GM18868 (cell line): ENCODE data around the gene HMGN3.
A peak's percentile ranks its signal among the peaks of the same experiment; 100 is the strongest.

Source experiments
- ATAC-seq: cut with Tn5 transposase; IDR thresholded peaks from one replicate; pipeline ENCODE4 v1.9.1; 2021; ENCODE audit warnings: mild to moderate bottlenecking, moderate library complexity; ENCODE audit not compliant: unreplicated experiment

Gene HMGN3

GRCh38 chr6:79233611-79234149 is 802 bp downstream of the HMGN3 start:
- peak; percentile 72 for ATAC-seq

- no peak for ATAC-seq
Observed at GRCh38 chr6:79232696-79233462, 1.6 kb downstream of the HMGN3 start.

DNA sequence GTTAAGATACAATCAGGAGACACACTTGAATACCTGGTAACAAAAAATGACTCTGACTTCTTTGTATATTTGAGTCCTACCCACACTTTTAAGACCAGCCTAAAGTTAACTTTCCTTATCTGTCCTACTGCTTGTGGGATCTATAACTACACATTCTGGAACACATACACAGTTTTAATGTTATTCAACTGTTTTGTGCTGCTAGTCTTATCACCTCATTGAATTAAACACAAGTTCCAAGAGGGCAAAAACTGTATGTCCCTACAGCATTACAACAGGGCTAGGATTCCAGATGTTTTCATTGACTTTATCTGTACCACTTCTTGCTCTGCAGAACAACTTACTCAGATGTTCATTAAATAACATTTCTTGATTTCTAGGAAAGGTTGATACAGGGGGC is 2.8 kb downstream of the HMGN3 start:
- no peak for ATAC-seq

GRCh38 chr6:79231101-79231500 is 3.4 kb downstream of the HMGN3 start:
- ATAC-seq: no peak

DNA sequence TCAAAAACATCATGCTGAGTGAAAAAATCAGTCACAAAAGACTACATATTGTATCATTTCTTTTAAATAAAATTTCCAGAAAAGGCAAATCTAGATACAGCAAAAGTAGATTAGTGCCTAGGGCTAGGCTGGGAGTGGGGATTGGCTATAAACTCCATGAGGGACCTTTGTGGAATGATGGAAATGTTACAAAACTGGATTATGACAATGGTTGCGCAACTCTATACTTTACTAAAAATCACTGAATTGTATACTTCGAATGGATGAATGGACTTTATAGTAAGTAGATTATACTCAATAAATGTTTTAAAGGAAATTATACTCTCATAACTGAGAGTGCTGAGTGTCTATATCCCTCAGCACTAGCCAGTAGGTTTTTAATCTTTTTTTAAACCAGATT is 4.3 kb downstream of the HMGN3 start:
- no peak for ATAC-seq

- ATAC-seq: no peak
Observed at GRCh38 chr6:79227445-79227844, 7.0 kb downstream of the HMGN3 start.

- ATAC-seq: no peak
Observed at GRCh38 chr6:79226660-79227059, 7.8 kb downstream of the HMGN3 start.

GRCh38 chr6:79225717-79226599 is 8.5 kb downstream of the HMGN3 start:
- ATAC-seq: no peak

DNA sequence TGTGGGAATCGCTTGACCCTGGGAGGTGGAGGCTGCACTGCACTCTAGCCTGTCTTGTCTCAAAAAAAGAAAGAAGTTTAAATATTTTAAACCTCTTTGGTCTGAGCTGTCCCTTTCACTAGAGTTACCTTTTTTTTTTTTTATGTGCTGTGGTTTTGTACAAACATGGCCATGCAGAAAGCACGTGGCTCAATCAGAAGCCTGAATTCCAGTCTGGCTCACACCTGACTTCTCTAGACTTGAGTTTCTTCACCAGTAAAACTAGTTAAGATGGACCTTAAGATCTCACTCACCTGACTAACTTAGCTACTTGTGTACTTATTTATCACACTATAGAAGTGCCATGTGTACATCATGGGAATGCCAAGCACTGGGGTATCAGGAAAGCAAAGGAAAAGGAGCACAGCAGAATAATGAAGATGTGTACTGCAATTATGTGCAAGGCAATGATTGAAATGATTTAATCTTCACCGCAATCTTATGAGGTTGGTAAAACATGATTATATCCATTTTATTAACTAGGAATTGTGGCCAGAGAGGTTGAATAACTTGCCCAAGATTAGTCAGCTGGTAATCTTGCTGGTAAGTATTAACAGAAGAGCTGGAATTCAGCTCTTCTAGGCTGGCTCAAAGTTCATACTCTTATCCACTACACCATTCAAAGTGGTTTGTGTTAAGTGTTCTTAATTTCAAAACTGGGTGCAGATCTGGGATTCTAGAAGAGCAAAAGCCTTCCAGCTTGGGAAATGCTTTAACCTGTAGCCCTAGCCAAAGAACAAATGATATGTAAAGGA is 10.7 kb downstream of the HMGN3 start:
- ATAC-seq: no peak

- no peak for ATAC-seq
Observed at GRCh38 chr6:79215213-79215824, 19.2 kb downstream of the HMGN3 start.

- no peak for ATAC-seq
Observed at GRCh38 chr6:79212859-79213258, 21.6 kb downstream of the HMGN3 start.

DNA sequence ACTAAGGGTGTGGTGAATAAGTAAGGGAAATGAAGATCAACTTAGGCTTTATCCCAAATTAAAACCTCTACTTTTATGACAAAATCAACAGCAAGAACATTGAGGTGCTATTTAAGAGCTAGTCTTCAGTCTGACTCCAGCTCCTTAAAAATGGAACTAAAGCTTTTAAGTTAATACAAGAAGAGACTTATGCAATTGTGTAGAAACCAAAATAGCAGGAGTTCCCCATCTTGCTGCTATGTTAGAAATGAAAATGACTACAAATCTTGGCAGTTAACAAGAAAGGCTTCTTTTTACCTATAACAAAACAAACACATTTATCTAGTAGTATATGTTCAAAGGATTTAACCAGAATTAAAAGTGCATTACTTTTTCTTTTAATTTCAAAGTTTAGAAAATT is 25.7 kb downstream of the HMGN3 start:
- ATAC-seq: no peak

DNA sequence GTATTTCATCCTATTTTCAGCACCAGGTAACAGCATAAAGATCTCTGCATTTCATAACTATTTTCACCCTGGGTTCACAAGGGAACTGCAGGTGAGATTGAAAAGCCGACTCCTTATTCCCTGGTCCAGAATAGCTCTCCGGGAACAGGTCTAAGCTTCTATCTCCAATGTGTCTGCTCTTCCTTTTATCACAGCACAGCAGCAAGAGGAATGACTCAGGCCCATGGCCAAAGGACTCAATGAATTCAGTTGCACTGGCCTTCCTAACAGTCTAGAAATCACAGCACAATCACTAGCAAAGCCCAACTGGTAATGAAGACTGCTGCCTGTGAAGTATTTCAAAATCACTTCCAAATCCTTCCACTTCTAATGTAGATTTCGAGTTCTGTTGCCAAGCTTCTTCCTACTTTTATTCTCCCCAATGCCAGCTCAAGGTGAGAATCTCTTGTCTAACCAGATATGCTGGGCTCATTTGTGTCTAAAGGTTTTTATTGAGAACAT is 30.7 kb downstream of the HMGN3 start:
- no peak for ATAC-seq

- no peak for ATAC-seq
Observed at GRCh38 chr6:79202556-79202955, 31.9 kb downstream of the HMGN3 start.

- ATAC-seq: no peak
Observed at GRCh38 chr6:79201983-79202382, 32.5 kb downstream of the HMGN3 start.

GRCh38 chr6:79201143-79201542 is 33.3 kb downstream of the HMGN3 start:
- ATAC-seq: no peak

DNA sequence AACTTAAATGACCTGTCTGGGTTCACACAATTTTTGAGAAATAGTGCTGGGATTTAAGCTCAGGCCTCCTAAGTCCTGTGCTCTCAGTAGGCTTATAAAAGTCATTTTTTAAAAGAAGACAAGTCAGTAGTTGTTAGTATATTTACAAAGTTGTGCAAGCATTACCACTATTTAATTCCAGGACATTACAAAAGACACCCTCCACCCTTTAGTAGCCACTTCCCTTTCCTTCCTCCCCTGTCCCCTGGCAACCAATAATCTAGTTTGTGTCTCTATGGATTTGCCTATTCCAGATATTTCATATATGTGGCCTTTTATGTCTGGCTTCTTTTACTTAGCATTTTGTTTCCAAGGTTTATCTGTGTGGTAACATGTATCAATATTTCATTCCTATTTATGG is 37.6 kb downstream of the HMGN3 start:
- no peak for ATAC-seq

DNA sequence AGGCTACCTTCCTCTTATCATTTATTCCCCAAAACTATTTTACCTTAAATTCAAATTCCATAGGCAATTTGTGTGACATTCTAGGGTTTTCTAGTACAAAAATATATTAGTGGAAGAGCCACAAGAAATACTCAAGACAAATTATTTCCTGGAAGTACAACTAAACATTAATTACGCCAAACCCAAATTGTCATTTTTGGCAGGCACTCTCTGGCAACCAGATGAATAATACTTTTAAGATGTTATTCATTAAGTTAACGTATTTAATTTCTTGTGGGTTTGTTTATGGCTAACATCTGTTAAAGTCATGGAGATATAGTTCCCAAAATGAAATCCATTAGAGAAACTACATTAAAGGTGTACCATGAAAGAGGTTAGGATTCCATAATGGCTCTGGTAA is 40.5 kb downstream of the HMGN3 start:
- no peak for ATAC-seq

- no peak for ATAC-seq
Observed at GRCh38 chr6:79189760-79190350, 44.6 kb downstream of the HMGN3 start.

- ATAC-seq: no peak
Observed at GRCh38 chr6:79188885-79189480, 45.5 kb downstream of the HMGN3 start.
